ENCODE data around the gene ITK.

Gene ITK

DNA sequence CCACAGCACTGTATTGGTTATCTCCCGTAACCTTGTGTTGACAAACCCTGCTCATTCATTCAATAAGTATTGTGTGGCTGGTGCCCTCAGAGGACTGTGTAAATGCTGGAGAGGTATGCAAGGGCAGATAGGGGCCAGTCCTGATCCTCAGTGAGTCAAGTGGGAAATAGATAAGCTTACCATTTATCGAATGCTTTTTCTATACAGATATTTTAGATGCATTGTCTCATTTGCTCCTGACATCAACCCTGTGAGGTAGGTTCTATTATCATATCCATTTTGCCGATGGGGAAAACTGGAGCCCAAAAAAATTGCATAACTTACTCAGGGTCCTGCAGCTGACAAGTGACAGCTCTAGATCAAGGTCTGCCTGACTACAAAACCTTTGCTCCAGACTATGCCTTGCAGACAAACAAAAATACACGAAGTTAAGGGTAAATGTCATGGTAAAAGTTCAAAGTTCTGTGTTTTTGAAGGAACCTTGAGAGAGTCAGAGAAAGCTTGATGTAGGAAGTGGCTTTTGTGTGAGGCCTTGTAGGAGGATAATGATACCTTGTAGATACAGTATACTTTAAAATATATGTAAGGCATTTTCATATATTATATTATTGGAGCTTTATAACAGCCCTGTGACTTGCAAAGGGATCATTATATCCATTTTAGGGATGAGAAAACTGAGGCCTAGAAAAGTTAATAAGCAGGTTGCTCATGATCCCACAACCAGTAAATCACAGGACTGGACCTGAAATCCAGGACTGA is 107.9 kb downstream of the ITK start:
- TF ChIP-seq, protein P1, sequence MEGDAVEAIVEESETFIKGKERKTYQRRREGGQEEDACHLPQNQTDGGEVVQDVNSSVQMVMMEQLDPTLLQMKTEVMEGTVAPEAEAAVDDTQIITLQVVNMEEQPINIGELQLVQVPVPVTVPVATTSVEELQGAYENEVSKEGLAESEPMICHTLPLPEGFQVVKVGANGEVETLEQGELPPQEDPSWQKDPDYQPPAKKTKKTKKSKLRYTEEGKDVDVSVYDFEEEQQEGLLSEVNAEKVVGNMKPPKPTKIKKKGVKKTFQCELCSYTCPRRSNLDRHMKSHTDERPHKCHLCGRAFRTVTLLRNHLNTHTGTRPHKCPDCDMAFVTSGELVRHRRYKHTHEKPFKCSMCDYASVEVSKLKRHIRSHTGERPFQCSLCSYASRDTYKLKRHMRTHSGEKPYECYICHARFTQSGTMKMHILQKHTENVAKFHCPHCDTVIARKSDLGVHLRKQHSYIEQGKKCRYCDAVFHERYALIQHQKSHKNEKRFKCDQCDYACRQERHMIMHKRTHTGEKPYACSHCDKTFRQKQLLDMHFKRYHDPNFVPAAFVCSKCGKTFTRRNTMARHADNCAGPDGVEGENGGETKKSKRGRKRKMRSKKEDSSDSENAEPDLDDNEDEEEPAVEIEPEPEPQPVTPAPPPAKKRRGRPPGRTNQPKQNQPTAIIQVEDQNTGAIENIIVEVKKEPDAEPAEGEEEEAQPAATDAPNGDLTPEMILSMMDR (IDR thresholded peaks at IDR 0.05; ENCODE audit: borderline replicate concordance, control extremely low read depth, extremely low read depth, insufficient read depth, missing control alignments): no peak
- in situ Hi-C loops (cut with MboI; ENCODE audit: low sequenced_read_pairs, unreplicated experiment): no loop called here
- no peak for DNase-seq (ENCODE audit: low spot score)

DNA sequence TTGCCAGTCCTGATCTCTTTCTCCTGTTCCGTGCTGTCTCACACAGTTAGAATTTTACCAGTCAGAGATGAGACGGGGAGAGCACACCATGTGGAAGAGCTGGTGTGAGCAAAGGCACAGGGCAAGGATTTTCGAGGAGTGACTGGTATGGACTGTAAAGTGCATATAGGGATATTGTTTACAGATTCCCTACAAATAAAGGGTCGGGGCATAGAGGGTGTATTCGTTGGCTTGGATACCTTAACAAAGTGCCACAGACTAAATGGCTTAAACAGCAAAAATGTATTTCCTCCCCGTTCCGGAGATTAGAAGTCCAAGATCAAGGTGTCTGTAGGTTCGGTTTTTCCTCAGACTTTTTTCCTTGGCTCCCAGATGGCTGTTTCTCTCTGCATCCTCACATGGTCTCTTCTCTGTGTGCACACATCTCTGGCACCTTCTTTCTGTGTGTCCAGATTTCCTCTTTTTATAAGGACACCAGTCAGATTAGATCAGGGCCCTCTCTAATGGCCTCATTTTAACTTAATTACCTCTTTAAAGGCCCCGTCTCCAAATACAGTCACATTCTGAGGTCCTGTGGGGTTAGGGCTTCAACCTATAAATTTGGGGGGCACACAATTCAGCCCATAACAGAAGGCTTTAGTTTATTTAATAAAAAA is 108.7 kb downstream of the ITK start:
- TF ChIP-seq, protein P1 (IDR thresholded peaks at IDR 0.05; ENCODE audit: borderline replicate concordance, control extremely low read depth, extremely low read depth, insufficient read depth, missing control alignments): no peak
- DNase-seq (ENCODE audit: low spot score): no peak
- in situ Hi-C loops (cut with MboI; ENCODE audit: low sequenced_read_pairs, unreplicated experiment): no loop called here

DNA sequence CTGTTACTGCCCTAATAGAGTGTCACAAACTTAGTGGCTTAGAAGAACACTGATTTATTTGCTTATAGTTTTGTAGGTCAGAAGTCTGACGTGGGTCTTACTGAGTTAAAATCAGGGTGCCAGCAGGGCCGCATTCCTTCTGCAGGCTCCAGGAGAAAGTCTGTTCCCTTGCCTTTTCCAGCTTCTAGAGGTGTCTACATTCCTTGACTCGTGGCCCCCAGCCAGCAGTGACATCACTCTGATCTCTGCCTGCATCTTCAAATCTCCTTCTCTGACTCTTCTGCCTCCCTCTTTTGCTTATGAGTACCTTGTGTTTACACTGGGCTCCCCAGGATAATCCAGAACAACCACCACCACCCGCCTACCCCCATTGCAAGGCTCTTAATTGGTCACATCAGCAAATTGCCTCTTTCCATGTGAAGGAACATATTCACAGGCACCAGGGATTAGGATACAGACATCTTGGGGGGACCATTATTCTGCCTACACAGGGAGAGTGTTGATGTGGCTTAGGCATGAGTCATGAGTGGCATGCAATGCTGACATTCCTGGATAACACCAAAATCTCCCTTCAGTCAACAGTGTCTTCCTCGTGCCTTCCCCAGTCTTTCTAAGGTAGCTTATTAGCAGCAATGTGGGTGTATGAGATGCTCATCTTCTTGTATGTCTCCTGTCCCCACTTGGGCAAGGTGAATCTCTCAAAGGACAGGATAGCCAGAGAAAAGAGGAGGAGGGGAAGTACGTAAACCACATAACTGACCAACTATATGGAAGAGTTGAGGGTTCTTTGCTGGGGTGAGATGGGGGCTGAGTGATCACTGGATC is 109.7 kb downstream of the ITK start:
- DNase-seq (ENCODE audit: low spot score): no peak
- in situ Hi-C loops (cut with MboI; ENCODE audit: low sequenced_read_pairs, unreplicated experiment): no loop called here

DNA sequence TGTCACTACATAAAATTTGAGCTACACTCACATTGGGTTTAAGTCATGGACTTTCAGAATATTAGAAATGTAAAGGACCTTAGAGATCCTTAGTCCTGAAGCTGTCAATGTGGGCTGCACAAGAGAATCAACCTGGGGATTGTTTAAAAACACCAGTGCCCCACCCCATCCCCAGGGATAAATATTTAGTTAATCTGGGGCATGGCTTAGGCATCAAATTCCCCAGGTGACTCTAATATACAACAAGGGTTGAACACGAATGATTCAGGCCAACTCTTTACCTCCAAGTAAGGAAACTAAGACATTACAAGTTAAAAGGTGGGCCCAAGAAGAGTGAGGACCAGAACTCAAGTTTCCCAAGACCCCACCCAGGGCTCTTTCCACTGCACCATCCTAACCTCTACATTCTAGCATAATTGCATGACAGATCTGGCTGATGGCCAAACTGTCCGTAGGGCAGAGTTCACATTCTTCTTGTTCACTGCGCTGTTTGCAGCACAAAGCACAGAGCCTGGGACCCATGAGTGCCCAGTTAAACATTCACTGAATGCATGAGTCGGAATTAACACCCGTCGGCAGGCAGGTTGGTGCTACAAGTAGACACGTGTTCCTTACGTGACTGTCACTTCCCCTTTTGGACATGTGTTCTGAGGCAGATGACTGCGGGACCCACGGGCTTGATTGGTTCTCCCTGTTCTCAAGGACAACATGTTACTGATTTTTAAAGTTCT is 110.5 kb downstream of the ITK start:
- TF ChIP-seq, protein P1 (IDR thresholded peaks at IDR 0.05; ENCODE audit: borderline replicate concordance, control extremely low read depth, extremely low read depth, insufficient read depth, missing control alignments): no peak
- no peak for DNase-seq (ENCODE audit: low spot score)
- in situ Hi-C loops (cut with MboI; ENCODE audit: low sequenced_read_pairs, unreplicated experiment): no loop called here

More for the DNA sequence above, 109.7 kb downstream of the ITK start:
- TF ChIP-seq, protein P1 (IDR thresholded peaks at IDR 0.05; ENCODE audit: borderline replicate concordance, control extremely low read depth, extremely low read depth, insufficient read depth, missing control alignments): no peak

DNA sequence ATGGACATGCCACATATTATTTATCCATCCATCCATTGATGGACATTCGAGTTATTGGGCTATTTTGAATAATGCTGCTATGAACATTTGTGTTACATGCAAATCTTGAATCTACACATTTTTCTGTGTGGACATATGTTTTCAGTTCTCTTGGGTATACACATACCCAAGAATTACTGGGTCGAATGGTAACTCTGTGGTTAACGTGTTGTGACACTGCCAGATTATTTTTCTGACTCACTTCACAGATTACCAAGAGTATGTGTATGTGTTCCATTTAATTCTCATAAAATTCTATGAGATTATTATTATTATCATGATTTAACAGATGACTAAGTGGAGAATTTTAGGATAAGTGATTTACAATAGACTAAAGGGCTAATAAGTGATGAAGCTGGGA is 112.0 kb downstream of the ITK start:
- in situ Hi-C loops (cut with MboI; ENCODE audit: low sequenced_read_pairs, unreplicated experiment): no loop called here
- no peak for DNase-seq (ENCODE audit: low spot score)
- TF ChIP-seq, protein P1 (IDR thresholded peaks at IDR 0.05; ENCODE audit: borderline replicate concordance, control extremely low read depth, extremely low read depth, insufficient read depth, missing control alignments): no peak
